PC-9 (cell line): Measurements from ENCODE around the gene PLIN4. TPM values are rescaled to one million over a fixed set of nuclear protein-coding genes. Genes with fewer than 3 reads are reported as not detected.

ENCODE experiments used
- BruUV-seq: library from RNA; stranded (reverse); fragments of 400-500 nt; replicated peaks from 2 replicates; lab custom pipeline; 2021; lab: Mats Ljungman, UMichigan
- CTCF ChIA-PET: fragments of 300-600 bp; sonication (Branson Sonifier 250); formaldehyde crosslinking; loops from one replicate; lab custom pipeline; 2022; ENCODE audit warnings: antibody characterized with exemption; lab: Charles Lee
- POLR2A ChIA-PET: fragments of 300-600 bp; sonication (Branson Sonifier 250); formaldehyde crosslinking; loops from one replicate; lab custom pipeline; 2022; ENCODE audit warnings: antibody characterized with exemption; ENCODE audit not compliant: unreplicated experiment; lab: Charles Lee
- DNase-seq, 2 experiments: peaks; one replicate each; pipeline versions ENCODE4 v3.0.0 to v3.0.0-alpha.2; 2015 to 2022; ENCODE audit warnings: mixed read lengths in 1 of 2
- H2AFZ ChIP-seq: fragments of 200-600 bp; sonication (generic); 2 replicates; pipeline ENCODE4 v1.8.1; 2017; ENCODE audit warnings: antibody characterized with exemption
- H3F3A ChIP-seq: fragments of 200-600 bp; sonication (generic); 2 replicates; pipeline ENCODE4 v1.8.1; 2017; ENCODE audit warnings: antibody characterized with exemption, mild to moderate bottlenecking, low read depth; ENCODE audit not compliant: insufficient read depth
- H3K27ac ChIP-seq: fragments of 200-600 bp; sonication (generic); 2 replicates; pipeline ENCODE4 v1.6.1; 2016; ENCODE audit warnings: mixed run types
- H3K27me3 ChIP-seq: fragments of 200-600 bp; sonication (generic); 2 replicates; pipeline ENCODE4 v1.6.1; 2016; ENCODE audit warnings: low read depth, mixed run types; ENCODE audit not compliant: insufficient read depth
- H3K36me3 ChIP-seq: fragments of 200-600 bp; sonication (generic); 2 replicates; pipeline ENCODE4 v1.6.1; 2016; ENCODE audit warnings: low read depth, mixed run types
- H3K4me1 ChIP-seq: fragments of 200-600 bp; sonication (generic); replicated peaks from 2 replicates; pipeline ENCODE4 v1.6.1; 2016; ENCODE audit warnings: mixed run types; ENCODE audit not compliant: insufficient read depth
- H3K4me2 ChIP-seq: fragments of 200-600 bp; sonication (generic); 2 replicates; pipeline ENCODE4 v1.6.1; 2017; ENCODE audit warnings: mixed run types
- H3K4me3 ChIP-seq: fragments of 200-600 bp; sonication (generic); 2 replicates; pipeline ENCODE4 v1.6.1; 2016; ENCODE audit warnings: mixed run types
- H3K79me2 ChIP-seq: fragments of 200-600 bp; sonication (generic); 2 replicates; pipeline ENCODE4 v1.6.1; 2017; ENCODE audit warnings: low read depth, mixed run types
- H3K9me2 ChIP-seq: fragments of 200-600 bp; sonication (generic); 2 replicates; pipeline ENCODE4 v1.8.1; 2017; ENCODE audit warnings: mild to moderate bottlenecking; ENCODE audit not compliant: insufficient read depth
- H3K9me3 ChIP-seq: fragments of 200-600 bp; sonication (generic); 2 replicates; pipeline ENCODE4 v1.8.1; 2016; ENCODE audit warnings: low read depth; ENCODE audit not compliant: insufficient read depth
- H4K20me1 ChIP-seq: fragments of 200-600 bp; sonication (generic); 2 replicates; pipeline ENCODE4 v1.8.1; 2017; ENCODE audit not compliant: insufficient read depth
- CTCF ChIP-seq: fragments of 200-600 bp; sonication (generic); conservative IDR thresholded peaks from 2 replicates; pipeline ENCODE4 v1.6.1; 2017; ENCODE audit warnings: mixed run types, antibody characterized with exemption, mild to moderate bottlenecking, moderate library complexity
- EZH2 ChIP-seq: fragments of 200-600 bp; sonication (generic); IDR thresholded peaks from 2 replicates; pipeline ENCODE4 v1.8.0; 2017; ENCODE audit warnings: antibody characterized with exemption, low read depth
- intact Hi-C: fragments of 100-400 bp; cut with micrococcal nuclease; formaldehyde crosslinking; loops from one replicate; pipeline ENCODE4 v1.10.0; 2022; ENCODE audit not compliant: unreplicated experiment
- total RNA-seq: library from RNA; stranded (reverse); gene quantifications from 2 replicates; pipeline ENCODE4 v1.2.3, GENCODE V29; 2021

The PLIN4 gene
- total RNA-seq, 1 experiment from 2014 or later: 1.6 TPM

DNA sequence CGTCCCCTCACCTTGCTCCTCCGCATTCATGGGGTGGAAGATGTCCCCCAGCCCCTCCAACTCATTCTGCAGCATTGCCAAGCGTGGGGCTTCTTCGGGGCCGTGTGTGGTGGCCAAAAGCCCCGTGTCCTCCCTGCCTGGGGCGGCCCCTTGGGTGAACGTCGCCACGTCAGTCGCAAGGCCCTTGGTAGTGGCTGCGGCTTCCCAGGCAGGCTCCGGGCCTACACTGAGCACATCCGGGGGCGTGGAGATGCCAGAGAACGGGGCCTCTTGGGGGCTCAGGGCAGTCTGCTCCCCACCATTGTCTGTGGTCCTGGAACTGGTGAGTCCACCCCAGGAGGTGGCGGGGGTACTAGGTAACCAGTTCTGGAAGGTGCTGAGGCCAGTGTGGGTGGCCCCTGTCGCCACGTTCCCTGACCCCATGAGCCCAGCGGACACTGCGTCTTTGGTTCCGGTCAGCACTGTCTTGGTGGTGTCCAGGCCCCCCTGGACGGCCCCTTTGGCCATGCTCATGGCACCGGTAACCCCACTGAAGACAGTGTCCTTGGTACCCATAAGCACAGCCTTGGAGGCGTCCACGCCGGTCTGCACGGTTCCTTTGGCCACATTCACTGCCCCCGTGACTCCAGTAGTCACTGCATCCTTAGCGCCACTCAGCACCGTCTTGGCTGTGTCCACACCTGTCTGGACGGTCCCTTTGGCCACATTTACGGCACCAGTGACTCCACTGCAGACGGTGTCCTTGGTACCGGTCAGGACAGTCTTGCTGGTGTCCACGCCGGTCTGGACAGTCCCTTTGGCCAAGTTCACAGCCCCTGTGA lies 7.6 kb downstream of the PLIN4 start:
- POLR2A ChIA-PET: no interaction called here
- no peak overlapping the region for H3K27ac ChIP-seq
- H3K4me1 ChIP-seq: no peaks in the 10 kb centered on the region
- H2AFZ ChIP-seq: no peak overlapping the region
- no peaks in the 10 kb centered on the region for H4K20me1 ChIP-seq
- H3K36me3 ChIP-seq: no peaks in the 10 kb centered on the region
- TF ChIP-seq CTCF (no peak), EZH2 (no peak)
- intact Hi-C loops: no loop called here
- no peaks in the 10 kb centered on the region for H3F3A ChIP-seq
- no peak overlapping the region for H3K4me2 ChIP-seq
- H3K9me2 ChIP-seq: no peaks in the 10 kb centered on the region
- CTCF ChIA-PET: no interaction called here
- no peak overlapping the region for H3K4me3 ChIP-seq
- H3K9me3 ChIP-seq: no peaks in the 10 kb centered on the region
- H3K27me3 ChIP-seq: no peaks in the 10 kb centered on the region
- DNase-seq: no peak
- H3K79me2 ChIP-seq: no peaks in the 10 kb centered on the region
- BruUV-seq: no TSS peak

DNA sequence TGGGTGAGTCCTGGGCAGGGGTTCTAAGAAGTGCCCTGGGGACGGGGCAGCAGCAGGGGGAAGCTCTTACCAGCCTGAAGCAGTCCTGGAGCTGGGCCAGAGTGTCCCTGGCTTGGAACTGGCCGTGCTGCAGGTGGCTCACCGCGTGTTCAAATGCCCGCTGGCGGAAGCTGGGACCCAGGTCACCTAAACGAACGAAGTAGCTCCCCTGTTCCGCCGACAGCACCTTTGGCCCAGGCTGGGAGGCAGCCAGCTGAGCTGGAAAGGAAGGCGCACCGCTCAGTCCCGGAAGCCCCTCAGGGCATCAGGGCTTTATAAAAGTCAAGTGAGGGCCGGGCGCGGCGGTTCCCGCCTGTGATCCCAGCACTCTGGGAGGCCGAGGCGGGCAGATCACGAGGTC lies 9.6 kb downstream of the PLIN4 start:
- Histone ChIP-seq H4K20me1 (no peaks in the 10 kb centered on the region), H3K9me3 (no peaks in the 10 kb centered on the region), H3K4me2 (no peak overlapping the region), H3K27me3 (no peaks in the 10 kb centered on the region), H3K4me3 (no peak overlapping the region), H3K4me1 (no peaks in the 10 kb centered on the region), H3K36me3 (no peaks in the 10 kb centered on the region), H3F3A (no peaks in the 10 kb centered on the region), H3K79me2 (no peaks in the 10 kb centered on the region), H2AFZ (no peak overlapping the region), H3K9me2 (no peaks in the 10 kb centered on the region), H3K27ac (no peak overlapping the region)
- TF ChIP-seq EZH2 (no peak), CTCF (no peak)
- intact Hi-C loops: no loop called here
- no peak for DNase-seq
- POLR2A ChIA-PET: no interaction called here
- CTCF ChIA-PET: no interaction called here
- BruUV-seq: no TSS peak

DNA sequence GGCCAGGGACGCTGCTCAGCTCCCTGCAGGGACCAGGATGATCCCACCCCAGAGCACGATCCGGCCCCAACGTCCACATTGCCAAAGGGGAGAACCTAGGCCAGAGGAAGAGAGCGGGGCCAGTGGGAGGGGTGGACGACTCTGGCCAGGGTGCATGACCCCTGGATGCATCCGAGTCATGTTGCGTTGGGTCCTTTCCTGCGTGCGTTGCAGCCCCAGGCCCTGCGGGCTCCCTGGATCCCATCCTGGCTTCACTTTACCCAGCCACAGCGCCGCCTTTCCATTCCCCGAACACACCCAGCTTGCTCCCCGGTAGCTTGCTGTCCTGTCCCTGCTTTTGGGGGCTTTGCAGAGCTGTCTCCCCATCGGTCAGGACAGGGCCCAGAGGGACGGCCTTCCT lies 10.5 kb downstream of the PLIN4 start:
- TF ChIP-seq CTCF (no peak), EZH2 (no peak)
- Histone ChIP-seq H3K79me2 (no peaks in the 10 kb centered on the region), H4K20me1 (no peaks in the 10 kb centered on the region), H3K36me3 (no peaks in the 10 kb centered on the region), H3K27ac (no peak overlapping the region), H3K4me1 (no peaks in the 10 kb centered on the region), H3K27me3 (no peaks in the 10 kb centered on the region), H3K9me2 (no peaks in the 10 kb centered on the region), H2AFZ (no peak overlapping the region), H3K4me2 (no peak overlapping the region), H3K9me3 (no peaks in the 10 kb centered on the region), H3F3A (no peaks in the 10 kb centered on the region), H3K4me3 (no peak overlapping the region)
- no peak for DNase-seq
- POLR2A ChIA-PET: no interaction called here
- CTCF ChIA-PET: no interaction called here
- intact Hi-C loops: no loop called here
- no TSS peak for BruUV-seq
